EL (cell line): Measurements from ENCODE around the gene TBC1D2B.

Experiments used
- DNase-seq: peaks from one replicate; pipeline ENCODE4 v3.0.0-alpha.2; 2016

The TBC1D2B gene

DNA sequence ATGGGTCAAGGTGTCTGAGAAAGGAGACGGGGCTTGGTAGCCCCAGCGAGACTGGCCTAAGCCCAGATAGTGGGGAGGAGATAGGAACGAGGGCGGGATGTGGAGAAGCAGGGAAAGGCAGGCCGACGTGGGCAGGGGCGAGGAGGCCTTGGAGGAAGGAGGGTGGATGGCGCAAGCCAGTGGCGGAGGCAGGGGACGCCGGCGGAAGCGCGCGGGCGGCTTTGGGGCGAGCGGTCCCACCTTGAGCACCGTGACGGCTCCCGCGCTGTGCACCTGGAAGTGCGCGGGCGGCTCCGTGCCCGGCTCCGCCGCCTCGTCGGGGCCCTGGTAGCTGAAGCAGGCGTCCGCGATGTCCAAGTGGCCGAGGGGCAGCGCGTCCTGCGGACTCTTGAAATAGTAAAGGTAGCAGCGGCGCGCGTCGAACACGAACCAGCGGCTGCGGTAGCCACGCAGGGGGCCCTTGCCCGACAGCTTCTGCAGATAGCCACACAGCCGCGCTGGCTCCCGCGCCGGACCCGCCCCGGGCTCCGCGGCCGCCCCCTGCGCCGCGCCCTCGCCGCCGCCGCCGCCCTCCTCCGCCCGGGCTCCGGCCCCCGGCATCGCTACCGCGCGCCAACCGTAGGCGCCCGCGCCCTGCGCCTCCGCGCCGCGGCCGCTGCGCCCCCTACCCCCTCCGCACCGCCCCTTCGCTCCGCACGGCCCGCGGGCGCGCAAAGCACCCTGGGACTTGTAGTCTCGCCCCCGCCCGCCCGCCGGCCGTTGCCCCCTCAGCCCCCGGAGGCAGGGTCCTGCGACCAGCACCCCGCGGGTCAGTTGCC lies at the start of gene TBC1D2B:
Gene TBC1D2B, minus strand, starts transcription at position 659 of the 818 bp plus-strand sequence. Its CDS starts 59 bp downstream, at position 600.
- DNase-seq: peak; percentile 59

DNA sequence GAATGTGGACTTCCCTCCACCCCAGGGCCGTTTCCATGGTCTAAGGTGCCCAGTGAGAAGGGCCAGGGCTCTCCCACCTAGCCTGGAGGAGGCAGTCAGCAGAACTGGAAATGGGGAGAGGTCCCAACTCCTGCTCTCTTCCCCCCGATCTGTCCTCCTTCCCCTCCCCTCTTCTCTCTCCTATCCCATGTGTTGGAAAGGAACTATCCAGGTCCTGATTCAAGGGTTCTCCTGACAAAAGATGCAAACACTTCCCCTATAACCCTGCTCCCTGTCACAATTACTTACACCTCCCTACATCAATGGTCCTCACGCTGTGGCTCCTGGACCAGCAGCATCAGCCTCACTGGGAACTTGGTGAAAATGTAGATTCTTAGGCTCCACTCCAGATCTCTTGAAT lies 47.8 kb upstream of the TBC1D2B start:
- DNase-seq: no peak

DNA sequence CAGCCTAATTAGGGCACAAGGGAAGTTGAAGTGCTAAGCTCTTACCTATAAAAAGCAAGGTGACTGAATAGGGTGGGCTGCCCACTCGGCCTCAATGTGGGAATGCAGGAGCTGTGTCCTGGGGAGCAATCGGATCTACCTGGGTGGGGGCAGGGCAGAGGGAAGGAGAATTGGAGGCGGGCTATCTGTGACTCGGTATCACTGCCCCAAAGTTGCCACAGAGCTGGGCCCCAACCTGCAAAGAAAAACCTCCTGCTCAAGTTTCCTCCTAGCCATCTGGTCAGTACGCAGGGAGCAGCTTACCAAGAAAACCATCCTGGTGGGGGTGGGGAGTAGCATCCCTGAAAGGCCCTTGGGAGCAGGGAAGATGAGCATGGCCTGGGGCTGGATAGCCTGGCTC lies 43.0 kb upstream of the TBC1D2B start:
- DNase-seq: no peak

DNA sequence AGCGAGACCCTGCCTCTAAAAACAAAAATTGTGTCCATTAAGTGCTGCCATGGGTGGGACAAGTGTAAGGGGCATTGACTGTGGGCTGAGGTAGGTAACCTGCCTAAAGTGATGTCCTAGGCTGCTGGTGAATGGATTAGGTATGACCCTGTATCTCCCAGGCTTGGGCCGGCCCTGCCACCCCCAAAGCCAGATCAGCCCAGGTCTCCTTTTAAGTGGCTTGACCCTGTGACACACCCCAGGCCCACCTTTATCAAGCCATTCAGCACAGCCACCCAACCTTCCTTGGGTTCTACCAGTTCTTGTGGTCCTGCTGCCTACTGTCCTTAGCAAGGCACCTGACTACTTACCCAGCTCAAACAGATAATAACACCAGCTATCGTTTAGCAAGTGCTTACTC lies 35.0 kb upstream of the TBC1D2B start:
- DNase-seq: no peak

DNA sequence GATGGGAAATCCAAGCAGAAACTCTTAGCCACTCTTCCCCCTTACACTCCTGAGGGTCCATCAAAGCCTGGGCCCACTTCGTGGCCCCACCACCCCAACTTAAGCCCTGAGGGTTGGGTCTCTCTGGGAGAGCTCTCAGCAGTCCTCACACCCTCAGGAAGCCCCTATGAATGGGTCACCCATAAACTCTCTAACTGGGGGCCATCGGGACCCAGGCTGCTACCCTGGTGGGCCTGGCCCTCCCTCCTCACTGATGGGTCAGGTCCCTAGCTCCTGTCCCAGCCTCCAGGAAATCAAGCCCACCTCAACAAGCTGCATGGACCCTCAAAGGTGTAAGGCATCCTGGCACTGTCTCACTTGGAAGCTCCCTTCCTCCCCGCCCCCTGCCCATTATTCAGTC lies 34.3 kb upstream of the TBC1D2B start:
- no peak for DNase-seq

DNA sequence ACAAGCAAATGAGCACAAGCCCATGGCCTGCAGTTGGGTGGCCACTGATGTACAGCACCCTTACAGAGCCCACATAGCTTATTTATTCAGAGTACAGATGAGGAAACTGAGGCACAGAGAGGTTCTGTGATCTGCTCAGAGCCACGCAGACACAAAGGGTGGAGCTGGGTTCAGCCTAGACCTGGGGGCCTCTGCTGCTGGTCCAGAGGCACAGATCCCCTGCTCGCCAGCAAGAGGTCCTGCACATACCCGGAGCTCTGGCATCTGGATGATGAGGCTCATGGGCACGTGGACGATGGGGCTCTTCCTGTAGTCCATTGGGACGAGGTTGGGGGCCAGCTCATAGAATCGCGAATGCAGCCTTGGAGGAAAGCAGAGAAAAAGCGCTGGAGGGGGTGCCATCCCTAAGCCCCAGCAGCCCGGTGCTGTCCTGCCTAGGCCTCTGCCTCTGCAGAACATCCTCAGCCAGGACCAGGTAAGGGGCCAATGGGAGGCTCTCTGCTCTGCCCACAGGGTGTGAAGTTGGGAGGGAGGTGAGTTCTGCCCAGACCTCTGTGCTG lies 33.5 kb upstream of the TBC1D2B start:
- no peak for DNase-seq

DNA sequence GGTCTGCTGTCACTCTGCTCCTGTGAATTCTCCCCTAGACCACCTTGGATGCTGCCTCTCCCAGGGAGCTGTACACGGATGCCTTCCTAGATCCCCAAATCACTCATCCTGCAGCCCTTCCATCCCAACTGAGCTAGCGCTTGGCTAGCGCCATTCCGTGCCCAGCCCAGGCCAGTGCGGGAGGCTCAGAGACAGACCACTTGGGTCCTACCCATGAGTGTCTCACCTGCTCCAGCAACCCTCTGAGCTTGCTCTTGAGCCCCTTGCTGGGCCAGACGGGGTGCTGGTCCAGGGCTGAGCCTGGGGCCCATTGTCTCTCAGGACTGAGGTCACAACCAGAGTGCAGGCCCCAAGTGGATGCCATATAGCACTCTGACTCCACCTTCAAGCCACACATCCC lies 32.6 kb upstream of the TBC1D2B start:
- no peak for DNase-seq

DNA sequence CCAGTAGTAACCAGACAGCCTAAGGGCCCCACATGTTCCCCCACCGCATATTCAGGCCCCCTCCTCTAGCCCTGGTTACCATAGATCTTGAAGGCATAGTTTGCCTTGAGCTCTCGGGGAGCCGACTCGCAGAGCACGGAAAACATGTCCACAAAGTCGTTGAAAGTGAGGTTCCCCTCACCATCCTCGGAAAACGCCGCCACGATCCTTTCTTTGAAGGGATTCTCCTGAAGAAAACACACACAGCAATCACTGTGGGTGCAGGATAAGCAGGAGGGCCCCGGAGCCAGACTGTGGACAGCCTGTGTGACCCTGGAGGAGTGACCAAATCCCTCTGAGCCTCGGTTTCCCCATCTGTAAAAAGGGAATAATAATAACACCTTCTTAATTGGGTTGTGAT lies 31.6 kb upstream of the TBC1D2B start:
- DNase-seq: no peak

DNA sequence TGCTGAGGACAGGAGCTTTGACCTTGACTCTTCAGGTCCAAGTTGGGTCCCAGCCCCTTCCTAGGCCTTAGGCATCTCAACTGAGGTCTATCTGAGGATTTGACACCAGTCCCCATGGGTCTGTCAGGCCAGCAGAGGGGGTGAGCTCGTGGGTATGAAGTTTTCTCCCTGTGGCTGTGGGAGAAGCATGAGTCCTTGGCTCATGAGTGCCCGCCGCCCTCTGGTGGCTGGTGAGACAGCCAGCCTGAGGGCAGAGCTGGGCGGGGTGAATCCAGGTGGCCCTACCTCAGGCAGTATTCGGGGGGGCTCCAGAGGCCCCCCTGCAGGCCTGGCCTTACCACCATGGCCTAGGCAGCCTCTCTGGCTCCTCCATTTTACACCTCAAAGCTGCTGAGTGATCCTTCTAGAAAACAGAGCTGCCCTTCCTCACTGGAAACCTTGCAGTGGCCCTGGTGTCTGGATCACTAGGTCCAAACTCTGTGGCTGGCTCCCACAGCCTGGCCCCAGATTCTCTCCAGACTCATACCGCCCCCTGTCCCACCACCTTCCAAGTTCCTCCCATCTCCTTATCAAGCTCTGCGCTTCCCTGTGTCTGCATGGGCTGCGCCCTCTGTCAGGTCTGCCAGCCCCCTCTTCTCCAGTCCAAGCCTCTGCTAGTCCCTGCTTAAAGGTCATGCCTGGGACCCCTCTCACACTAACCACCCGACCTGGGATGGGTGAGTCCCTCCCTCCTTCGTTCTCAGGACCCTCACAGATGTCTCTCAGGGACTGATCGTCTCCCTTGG lies 31.0 kb upstream of the TBC1D2B start:
- DNase-seq: peak; percentile 86

DNA sequence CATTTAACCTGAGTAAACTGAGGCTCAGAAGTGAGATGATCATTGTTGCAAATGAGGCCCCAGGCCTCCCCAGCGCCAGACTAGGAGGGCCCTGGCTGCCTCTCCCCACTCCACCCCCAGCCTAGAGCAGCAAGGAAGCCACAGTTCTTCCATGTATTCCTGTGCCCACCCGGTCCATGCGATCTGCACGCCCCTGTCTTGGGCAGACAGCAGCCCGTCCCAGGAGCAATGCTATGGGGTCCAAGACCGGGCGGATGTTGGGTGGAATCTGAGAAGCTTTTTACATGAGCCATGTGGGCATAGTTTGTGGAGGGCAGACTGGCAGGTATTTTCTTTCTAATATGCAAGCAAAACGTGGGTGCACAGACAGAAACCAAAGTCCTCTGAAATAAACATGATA lies 30.0 kb upstream of the TBC1D2B start:
- no peak for DNase-seq

DNA sequence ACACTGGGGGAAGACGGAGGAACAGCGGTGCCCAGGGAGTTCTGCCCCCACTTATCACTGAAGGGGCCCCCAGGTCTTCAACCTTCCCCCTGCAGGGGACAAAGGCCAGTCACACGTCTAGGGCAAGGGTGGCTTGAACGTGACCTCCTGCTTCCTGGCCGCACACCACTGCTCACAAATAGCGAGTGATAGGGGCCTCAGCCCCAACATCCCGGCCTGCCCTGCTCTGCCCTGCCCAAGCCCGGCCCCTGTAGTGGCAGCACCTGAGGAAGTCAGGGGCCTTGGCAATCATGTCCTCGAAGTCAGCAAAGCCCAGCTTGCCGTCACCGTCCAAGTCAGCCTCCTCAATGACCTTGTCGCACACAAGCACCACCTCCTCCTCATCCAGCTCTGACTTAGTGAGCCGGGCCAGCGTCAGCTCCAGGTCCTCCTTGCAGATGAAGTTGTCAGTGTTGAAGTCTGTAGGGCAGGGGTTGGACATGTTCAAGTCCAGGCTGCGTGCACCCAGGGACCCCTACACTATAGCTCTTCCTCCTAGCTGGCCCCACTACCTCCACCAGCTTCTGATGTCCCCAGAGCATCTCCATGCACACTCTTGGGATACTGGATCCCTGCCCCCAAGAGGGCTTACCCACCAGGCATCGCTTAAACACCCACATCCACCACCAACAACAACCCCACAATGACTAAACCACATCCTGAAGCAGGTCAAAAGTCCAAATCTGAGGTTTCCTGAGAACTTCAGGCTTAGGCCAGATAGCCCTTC lies 28.1 kb upstream of the TBC1D2B start:
- peak; percentile 25 for DNase-seq

DNA sequence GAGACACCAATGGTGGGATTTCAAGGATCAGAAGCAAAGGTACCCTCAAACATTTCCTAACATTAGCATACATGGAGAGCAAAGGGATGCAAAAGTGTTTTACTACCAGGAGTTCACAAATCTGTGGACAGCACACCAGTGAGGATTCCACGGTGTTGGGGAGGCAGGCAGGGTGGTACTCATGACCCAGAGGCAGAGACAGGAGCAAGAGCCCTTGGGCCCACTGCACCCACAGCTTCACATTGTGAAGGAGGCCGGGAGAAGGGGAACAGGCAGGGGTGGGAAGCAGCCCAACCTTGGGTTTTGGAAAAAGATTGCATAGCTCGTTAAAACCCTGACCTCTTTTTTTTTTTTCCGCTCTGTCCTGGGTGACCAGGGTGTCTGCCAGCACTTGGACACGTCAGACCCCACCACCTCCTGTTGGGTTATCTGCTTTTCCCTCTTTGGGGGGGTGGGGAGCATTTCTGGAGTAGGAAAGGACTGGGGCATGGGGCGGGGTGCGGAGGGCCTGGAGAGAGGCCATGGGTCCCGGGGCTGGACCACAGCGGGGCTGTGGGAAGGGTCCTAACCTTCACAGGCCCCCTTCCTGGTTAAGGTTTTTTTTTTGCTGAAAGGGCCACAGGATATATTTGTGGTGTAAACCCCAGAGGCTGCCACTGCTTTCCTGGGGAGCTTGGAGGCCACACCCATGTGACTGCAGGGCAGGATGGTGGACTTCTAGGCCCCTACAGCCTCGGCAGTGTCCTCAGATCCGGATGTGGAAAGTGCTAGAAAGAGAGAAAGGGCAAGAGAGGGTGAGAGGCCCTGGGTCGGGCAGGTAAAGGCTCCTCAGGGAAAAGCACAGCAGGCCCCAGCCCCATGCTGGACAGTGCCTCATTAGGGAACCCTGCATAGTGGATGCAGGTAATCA lies 27.3 kb upstream of the TBC1D2B start:
- DNase-seq: no peak

DNA sequence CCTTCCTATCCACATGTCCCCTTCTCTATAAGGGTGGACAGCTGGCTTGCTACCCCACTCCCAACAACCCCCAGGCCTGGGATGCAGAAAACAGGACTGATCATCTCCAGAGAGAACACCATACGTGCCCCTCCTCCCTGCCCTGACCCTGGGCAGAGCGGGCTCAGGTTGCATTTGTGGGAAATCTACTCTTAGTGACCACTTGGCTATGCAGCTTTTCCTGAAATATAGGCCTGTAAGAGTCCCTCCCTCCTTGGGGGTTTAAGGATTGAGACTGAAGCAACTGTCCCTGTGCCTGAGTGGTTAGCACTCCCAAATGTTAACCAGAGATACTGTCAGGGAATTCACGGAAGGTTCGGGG lies 26.6 kb upstream of the TBC1D2B start:
- no peak for DNase-seq

DNA sequence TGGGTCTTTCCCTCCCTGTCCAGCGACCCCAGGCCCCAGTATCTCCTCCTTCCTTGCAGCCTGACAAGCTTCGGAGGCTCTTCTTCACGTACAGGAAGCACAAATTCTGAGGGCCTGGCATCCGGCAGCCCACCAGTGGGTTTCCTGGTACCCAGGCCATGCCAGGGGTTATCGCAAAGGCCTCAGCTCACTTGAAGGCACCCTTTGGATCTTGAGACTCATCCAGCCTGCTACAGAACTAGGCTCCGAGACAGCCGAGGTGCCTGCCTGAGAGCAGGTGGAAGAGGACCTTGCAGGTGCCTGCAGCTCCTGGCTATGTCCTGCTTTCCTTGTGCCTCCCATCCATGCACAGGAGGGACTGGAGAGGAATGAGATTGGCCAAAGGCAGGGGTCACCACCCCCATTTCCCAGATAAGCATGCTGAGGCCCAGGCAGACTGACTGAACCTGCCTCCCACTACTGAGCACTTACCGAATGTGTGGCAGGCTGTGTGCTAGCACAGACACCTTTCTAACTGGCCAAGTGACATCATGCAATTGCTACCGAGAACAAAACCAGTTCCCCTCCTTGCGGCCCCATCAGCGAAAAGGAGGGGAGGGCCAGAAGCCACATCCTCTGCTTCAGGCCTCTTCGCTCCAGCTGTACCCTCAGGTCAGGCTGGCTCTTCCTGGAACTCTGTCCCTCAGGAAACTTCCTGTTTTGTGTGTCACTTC lies 26.1 kb upstream of the TBC1D2B start:
- no peak for DNase-seq

DNA sequence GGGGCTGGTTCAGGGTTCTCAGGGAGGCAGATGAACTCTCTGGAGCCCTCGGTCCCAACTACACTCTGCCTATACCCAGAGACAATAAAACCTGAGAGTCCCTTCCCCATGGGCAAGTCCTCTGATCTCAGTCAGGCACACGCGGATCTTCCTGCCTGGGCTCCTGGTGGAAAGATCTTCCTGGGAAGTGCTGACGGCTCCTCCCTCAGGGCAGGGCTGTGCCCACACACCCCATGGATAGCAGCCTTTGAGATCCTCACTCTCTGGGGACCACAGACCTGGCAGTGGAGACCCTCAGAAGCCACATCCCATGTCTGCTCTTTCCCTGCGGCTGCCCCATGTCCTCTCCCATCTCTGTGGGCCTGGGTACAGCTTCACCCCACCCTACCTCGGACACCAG lies 25.2 kb upstream of the TBC1D2B start:
- no peak for DNase-seq

DNA sequence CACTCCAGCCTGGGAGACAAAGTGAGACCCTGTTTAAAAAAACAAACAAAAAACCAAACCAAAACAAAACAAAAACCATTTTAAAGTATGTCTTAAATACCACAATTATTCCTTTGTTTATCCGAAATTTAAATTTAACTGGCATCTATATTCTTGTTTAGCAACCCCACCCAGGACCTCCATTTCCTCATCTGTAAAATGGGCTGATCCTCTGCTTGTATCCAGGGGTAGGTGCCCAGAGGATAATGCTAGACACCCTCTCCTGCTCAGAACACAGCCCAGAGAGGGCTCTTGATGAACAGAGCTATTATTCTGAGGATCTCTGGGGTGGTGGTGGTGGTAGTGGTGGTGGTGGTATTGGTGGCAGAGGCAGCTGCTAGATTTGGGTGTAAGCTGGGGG lies 24.7 kb upstream of the TBC1D2B start:
- DNase-seq: no peak

DNA sequence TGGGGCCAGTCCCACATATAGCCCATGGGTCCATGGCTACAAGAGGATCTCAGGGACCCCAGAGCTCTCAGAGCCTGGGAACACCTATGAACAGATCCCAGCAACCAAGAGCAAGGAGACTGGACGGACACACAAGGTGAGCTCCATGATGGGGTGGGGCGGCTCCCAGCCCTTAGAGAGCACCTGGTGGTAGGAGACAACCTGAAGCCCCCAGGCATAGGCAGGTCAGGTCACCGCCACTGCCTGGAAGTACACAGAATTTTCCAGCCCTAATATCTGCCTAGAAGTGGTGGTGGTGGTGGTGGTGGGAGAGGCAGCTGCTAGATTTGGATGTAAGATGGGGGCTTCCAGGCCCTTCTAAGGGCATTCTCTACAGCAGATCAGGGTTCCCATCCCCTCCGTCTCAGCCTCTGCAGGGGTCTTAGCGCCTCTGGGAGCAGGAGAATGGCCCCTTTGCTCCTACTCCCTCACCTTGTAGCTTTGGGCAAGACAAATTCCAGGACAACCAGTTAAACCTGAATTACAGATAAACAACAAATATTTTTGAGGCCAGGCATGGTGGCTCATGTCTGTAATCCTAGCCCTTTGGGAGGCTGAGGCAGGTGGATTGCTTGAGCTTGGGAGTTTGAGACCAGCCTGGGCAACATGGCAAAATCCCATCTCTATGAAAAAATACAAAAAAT lies 24.1 kb upstream of the TBC1D2B start:
- no peak for DNase-seq

DNA sequence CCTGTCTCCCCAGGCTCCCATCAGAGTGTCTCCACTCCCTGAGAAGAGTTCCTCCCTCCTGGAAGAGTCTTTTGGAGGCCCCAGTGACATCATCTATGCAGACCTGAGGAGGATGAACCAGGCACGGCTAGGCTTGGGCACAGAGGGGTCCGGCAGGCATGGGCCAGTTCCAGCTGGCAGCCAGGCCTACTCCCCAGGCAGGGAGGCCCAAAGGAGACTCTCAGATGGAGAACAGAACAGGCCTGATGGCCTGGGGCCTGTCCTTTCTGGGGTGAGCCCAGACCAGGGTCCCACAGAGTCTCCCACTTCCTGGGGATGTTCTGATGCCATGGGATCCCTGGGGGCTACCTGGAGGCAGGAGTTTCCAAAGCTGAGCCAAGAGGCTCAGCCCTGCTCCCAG lies 23.4 kb upstream of the TBC1D2B start:
- DNase-seq: no peak

DNA sequence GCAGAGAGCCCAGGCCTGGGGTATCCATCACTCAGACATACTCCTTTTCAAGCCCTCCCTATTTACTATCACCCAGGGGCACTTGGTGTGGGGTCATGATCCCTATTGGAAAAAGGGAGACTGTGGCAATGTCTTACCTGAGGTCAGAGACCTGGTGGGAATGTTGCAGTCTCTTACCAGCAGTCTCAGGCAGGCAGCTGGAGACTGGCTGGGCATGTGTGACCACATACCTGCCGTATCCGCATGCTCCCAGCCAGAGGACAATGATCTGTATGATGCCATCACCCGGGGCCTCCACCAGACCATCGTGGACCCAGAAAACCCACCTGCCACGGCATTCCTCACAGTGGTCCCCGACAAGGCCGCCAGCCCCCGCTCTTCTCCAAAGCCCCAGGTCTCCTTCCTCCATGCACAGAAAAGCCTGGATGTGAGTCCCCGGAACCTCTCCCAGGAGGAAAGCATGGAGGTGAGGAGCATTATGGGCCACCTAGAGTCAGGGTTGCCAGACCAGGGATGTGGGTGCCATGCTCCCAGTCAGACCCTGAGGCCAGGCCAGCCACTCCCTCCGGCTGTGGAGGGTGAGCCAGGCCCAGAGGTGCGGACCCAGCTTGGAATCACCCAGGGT lies 20.7 kb upstream of the TBC1D2B start:
- no peak for DNase-seq

DNA sequence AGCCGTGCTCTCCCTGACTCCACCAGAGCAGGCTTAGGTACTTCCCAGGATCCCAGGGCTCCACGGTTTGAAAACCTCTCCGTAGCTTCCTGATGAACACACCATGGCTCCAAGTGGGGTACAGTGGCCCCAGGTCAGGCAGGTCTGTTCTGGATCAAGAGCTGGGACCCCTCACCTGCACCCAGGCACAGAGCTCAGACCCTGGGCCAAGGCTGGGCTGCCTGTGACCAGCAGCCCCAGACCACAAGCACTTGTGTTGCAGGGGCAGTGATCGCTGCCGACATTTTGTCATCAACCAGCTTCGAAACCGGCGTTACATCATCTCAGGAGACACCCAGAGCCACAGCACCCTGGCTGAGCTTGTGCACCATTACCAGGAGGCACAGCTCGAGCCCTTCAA lies 20.2 kb upstream of the TBC1D2B start:
- no peak for DNase-seq
